Nephron progenitor cell (in vitro differentiated cells): ENCODE data around the gene CWF19L1.

Experiments
- DNase-seq: peaks from one replicate; pipeline ENCODE4 v3.0.0; 2021
- H3K27ac Mint-ChIP-seq: 2 replicates; pipeline ENCODE4 v1.8.0; 2021; ENCODE audit warnings: mild to moderate bottlenecking, moderate library complexity, mixed read lengths
- H3K27me3 Mint-ChIP-seq: 2 replicates; pipeline ENCODE4 v1.8.0; 2021; ENCODE audit warnings: mild to moderate bottlenecking, low read depth, mixed read lengths; ENCODE audit not compliant: poor library complexity
- H3K36me3 Mint-ChIP-seq: 2 replicates; pipeline ENCODE4 v1.8.0; 2021; ENCODE audit warnings: low read depth, mixed read lengths
- H3K4me1 Mint-ChIP-seq: 2 replicates; pipeline ENCODE4 v1.8.0; 2021; ENCODE audit warnings: mixed read lengths
- H3K4me3 Mint-ChIP-seq: 2 replicates; pipeline ENCODE4 v1.8.0; 2021; ENCODE audit warnings: mild to moderate bottlenecking, moderate library complexity, mixed read lengths
- H3K9me3 Mint-ChIP-seq: 2 replicates; pipeline ENCODE4 v1.8.0; 2021; ENCODE audit warnings: mild to moderate bottlenecking, moderate library complexity, mixed read lengths
- TF ChIP-seq, protein P1 (sequence below): fragments of 200-600 bp; sonication (generic); IDR thresholded peaks from 2 replicates; pipeline ENCODE4 v1.5.0; 2021; ENCODE audit warnings: antibody characterized with exemption

CWF19L1 gene

DNA sequence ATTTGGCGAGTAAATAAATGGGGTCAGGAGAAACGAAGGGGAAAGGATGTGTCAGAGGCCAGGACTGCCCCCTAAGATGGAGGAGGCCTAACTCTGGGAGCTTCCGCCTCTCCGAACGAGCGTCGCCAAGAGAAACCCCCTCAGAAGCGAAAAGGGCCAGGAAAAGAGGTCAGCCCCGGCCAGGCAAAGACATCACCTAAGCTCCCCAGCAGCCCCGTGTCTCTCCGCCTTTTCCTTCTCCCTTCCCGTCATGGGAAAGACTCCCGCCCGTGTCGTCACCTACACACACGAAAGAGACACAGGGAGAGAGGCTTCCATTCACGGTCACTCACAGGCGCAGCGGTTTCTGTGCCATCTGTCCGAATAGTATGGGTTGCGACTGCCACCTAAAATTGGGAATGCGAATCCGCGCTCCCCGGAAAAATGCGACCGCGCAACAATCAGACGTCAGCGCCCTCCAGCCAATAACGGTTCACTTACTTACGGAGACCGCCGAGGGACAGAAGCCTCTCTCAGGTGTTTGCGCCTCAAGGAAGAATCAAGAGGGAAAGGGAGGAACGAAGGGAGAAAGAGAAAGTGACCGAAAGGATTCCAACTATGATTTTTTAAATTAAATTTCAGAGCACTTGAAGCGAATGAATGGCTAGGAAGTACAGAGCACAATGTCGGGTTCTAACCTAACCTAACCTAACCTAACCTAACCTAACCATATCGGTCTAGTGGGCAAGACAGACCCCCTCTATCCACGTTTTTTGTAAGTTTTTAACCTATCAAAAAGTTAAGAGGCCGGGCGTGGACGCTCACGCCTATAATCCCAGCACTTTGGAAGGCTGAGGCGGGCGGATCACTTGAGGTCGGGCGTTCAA, at the start of gene CWF19L1:
Gene CWF19L1, minus strand, starts transcription at position 400 of the 866 bp plus-strand sequence. Its CDS starts 45 bp downstream, at position 355.
- TF ChIP-seq, protein P1, sequence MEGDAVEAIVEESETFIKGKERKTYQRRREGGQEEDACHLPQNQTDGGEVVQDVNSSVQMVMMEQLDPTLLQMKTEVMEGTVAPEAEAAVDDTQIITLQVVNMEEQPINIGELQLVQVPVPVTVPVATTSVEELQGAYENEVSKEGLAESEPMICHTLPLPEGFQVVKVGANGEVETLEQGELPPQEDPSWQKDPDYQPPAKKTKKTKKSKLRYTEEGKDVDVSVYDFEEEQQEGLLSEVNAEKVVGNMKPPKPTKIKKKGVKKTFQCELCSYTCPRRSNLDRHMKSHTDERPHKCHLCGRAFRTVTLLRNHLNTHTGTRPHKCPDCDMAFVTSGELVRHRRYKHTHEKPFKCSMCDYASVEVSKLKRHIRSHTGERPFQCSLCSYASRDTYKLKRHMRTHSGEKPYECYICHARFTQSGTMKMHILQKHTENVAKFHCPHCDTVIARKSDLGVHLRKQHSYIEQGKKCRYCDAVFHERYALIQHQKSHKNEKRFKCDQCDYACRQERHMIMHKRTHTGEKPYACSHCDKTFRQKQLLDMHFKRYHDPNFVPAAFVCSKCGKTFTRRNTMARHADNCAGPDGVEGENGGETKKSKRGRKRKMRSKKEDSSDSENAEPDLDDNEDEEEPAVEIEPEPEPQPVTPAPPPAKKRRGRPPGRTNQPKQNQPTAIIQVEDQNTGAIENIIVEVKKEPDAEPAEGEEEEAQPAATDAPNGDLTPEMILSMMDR: no peak
- Mint-ChIP-seq H3K4me3 (peak within 1 kb of the TSS; percentile 100), H3K36me3 (peaks cover 11% of the 10 kb centered on the region), H3K4me1 (peaks cover 18% of the 10 kb centered on the region), H3K27me3 (peaks cover 3% of the 10 kb centered on the region), H3K9me3 (peaks cover 4% of the 10 kb centered on the region), H3K27ac (peak within 1 kb of the TSS; percentile 100)
- peak; percentile 78 for DNase-seq

DNA sequence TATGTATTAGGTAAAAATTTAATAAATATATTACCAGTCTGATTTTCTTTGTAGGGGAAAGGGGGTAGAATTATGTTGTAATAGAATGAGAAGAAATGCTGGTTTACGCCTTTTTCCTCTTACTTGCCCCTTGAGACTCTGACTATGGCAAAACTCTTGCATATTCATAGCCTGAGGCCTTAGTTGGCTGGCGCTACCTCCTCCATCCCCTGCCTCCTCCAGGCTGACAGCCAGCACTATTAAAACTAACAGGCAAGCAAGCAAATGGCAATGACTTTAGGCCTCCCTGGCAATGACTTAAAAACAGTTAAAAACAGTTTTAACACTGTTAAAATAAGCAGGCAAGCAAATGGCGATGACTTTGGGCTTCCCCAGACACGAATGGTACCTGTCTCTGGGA, 48.2 kb upstream of the CWF19L1 start:
- Mint-ChIP-seq H3K4me1 (peaks cover 10% of the 10 kb centered on the region), H3K27me3 (peaks cover 55% of the 10 kb centered on the region), H3K4me3 (no peak overlapping the region), H3K36me3 (no peaks in the 10 kb centered on the region), H3K27ac (no peak overlapping the region), H3K9me3 (no peaks in the 10 kb centered on the region)
- no peak for DNase-seq
- TF ChIP-seq, protein P1: no peak

DNA sequence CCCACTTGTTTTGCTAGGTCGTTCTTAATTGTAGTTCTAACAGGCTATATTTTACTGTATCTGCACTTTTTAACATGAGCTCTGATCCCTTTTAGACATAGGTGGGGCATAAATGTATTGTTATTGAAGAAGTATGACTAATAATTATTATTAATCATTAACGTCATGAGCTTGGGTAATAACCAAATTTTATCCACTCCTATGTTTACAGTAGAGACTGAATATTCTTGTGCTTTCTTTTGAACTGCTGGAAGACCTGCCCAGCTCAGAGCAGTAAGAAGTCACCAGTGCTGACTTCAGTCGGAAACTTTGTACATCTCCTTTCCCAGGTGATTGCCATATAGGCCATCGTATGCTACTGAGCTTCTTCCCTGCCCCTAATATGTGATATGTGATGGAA, 43.9 kb upstream of the CWF19L1 start:
- Mint-ChIP-seq H3K36me3 (no peaks in the 10 kb centered on the region), H3K27ac (no peak overlapping the region), H3K9me3 (no peaks in the 10 kb centered on the region), H3K4me1 (peaks cover 10% of the 10 kb centered on the region), H3K27me3 (peaks cover 58% of the 10 kb centered on the region), H3K4me3 (no peak overlapping the region)
- TF ChIP-seq, protein P1: no peak
- no peak for DNase-seq

DNA sequence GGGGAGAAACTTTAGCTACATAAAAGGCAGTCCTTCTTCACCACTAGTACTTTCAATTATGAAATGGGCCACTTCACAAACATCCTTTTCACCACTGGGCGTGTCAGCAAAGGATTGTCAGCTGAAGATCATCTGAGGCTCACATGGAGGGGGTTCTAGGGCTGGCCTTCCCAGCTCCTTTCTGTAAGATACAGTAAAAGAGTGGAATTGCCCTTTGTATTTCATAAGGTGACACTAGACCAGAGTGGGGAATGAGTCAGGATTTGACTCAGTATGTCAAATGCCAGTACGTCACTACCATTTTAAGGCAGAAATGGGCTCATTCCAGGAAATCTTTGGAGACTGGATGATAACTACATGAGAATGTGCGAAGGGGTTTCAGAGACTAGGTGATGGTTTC, 40.2 kb upstream of the CWF19L1 start:
- Mint-ChIP-seq H3K36me3 (no peaks in the 10 kb centered on the region), H3K27me3 (peaks cover 57% of the 10 kb centered on the region), H3K27ac (no peak overlapping the region), H3K9me3 (no peaks in the 10 kb centered on the region), H3K4me1 (no peaks in the 10 kb centered on the region), H3K4me3 (no peak overlapping the region)
- DNase-seq: no peak
- TF ChIP-seq, protein P1: no peak

DNA sequence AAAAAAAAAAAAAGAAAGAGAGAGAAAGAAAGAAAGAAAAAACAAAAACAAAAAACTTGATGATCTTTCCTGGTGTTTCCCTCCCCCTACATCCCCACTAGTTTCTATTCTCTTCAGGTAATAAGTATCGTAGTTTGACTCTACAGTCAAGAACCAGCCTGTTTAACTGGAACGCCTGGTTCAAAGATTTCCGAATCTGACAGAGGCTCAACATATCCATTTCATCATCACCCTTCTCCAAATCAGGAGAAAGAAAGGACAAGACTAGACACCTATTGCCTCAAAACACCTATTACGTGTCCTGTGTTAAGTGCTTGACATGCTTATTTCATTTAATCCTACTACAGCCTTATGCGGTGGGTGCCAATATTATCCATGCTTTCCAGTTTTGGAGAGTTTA, 39.4 kb upstream of the CWF19L1 start:
- H3K4me1 Mint-ChIP-seq: no peaks in the 10 kb centered on the region
- H3K27me3 Mint-ChIP-seq: peaks cover 49% of the 10 kb centered on the region
- H3K36me3 Mint-ChIP-seq: no peaks in the 10 kb centered on the region
- TF ChIP-seq, protein P1: no peak
- DNase-seq: no peak
- no peak overlapping the region for H3K4me3 Mint-ChIP-seq
- no peaks in the 10 kb centered on the region for H3K9me3 Mint-ChIP-seq
- no peak overlapping the region for H3K27ac Mint-ChIP-seq

DNA sequence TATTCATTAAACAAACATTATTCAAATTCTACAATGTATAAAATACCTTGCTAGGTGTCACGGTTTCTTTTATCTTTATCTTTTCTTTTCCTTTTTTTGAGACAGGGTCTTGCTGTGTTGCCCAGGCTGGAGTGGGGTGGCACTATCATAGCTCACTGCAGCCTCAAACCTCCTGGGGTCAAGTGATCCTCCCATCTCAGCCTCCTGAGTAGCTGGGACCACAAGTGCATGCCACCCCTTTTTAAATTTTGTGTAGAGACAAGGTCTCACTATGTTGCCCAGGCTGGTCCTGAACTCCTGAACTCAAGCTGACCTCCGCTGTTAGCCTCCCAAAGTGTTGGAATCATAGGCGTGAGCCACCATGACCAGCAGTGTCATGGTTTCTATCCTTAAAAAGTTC, 37.0 kb upstream of the CWF19L1 start:
- DNase-seq: no peak
- TF ChIP-seq, protein P1: no peak
- Mint-ChIP-seq H3K4me1 (peaks cover 5% of the 10 kb centered on the region), H3K9me3 (peaks cover 6% of the 10 kb centered on the region), H3K27me3 (peaks cover 40% of the 10 kb centered on the region), H3K36me3 (no peaks in the 10 kb centered on the region), H3K4me3 (no peak overlapping the region), H3K27ac (no peak overlapping the region)
